Measurements from ENCODE around the gene TMEM144.

DNA sequence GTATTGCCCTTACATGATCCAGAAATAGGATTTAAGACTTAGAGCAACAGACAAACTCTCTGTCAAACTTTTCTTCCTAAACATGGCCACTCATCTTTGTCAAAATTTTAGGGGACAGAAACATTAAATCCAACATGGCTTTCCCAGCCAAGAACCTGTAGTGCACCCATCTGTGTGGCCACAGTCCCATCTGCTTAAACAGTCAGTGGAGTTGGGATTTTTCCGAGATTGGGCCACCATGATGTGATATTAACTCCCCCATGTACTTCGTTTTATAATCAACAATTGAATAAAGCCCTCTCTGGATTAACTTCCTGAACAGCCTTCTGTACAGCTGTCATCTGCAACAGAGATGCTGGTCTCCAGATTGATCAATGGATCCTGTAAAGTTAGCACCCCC, 28.9 kb downstream of the TMEM144 start:
- TF ChIP-seq, protein P1, sequence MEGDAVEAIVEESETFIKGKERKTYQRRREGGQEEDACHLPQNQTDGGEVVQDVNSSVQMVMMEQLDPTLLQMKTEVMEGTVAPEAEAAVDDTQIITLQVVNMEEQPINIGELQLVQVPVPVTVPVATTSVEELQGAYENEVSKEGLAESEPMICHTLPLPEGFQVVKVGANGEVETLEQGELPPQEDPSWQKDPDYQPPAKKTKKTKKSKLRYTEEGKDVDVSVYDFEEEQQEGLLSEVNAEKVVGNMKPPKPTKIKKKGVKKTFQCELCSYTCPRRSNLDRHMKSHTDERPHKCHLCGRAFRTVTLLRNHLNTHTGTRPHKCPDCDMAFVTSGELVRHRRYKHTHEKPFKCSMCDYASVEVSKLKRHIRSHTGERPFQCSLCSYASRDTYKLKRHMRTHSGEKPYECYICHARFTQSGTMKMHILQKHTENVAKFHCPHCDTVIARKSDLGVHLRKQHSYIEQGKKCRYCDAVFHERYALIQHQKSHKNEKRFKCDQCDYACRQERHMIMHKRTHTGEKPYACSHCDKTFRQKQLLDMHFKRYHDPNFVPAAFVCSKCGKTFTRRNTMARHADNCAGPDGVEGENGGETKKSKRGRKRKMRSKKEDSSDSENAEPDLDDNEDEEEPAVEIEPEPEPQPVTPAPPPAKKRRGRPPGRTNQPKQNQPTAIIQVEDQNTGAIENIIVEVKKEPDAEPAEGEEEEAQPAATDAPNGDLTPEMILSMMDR (conservative IDR thresholded peaks at IDR 0.05; ENCODE audit: low read depth, low read length), result no peak
- TF ChIP-seq EZH2phosphoT487 (IDR thresholded peaks at IDR 0.05; ENCODE audit: borderline replicate concordance, low read length), result no peak

Data from PC-3 (cell line).